GM20431 (cell line): Measurements from ENCODE around the gene HACD2.
"Not testable (repeated sequence)": the region's sequence is repeated elsewhere in the genome, so short reads cannot be mapped to it uniquely, and the experiment has no call there.

Source experiments
- in situ Hi-C: fragments of 300-500 bp; cut with MseI, MboI; formaldehyde crosslinking; loops from one replicate; pipeline ENCODE4 v1.15.0; 2020; ENCODE audit warnings: low sequenced_read_pairs; ENCODE audit not compliant: unreplicated experiment

HACD2 gene

GRCh38 chr3:123613543-123613942 lies 28.7 kb upstream of the HACD2 start:
- in situ Hi-C loops, result no loop called here

- in situ Hi-C loops, result not testable (repeated sequence)
Observed at GRCh38 chr3:123611674-123612073, 26.8 kb upstream of the HACD2 start.

GRCh38 chr3:123611082-123611481 lies 26.2 kb upstream of the HACD2 start:
- in situ Hi-C loops, result no loop called here

DNA sequence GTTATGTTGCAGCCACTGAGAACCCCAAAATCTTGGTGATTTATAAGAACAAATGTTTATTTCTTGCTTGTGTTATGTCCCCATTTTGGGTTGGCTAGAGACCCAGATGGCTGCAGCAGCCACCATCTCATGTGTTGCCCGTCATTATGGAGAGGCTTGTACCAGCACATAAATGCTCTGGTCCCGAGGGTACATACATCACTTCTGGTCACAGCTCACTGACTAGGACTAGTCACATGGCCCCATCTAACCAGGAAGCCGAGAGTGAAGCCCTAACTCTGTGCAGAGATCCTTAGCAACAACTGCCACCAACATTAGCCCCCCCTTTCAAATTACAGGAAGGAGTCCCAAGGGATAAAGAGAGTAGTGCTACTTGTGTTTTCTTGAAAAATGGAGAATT lies 25.5 kb upstream of the HACD2 start:
- in situ Hi-C loops, result no loop called here

DNA sequence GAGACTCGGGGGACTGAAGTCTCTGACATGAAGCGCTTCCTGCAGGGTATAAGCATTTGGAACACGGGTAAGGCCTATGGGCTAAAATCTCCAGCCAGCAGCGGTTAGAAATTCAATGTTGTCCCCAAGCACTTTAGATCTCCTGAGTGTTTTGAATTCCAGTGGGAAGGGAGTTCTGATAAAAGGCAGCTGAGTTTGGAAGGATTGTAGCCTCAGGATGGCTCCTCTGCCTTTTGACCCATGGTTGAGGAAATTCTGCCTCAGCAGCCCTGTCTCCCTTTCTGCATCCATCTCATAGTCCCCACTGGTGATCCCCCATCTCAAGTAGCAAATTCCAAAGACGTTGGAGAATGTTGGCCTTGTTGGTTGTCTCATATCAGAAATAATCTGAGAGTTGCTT lies 24.2 kb upstream of the HACD2 start:
- in situ Hi-C loops, result no loop called here

- in situ Hi-C loops, result no loop called here
Observed at GRCh38 chr3:123608263-123608937, 23.5 kb upstream of the HACD2 start.

DNA sequence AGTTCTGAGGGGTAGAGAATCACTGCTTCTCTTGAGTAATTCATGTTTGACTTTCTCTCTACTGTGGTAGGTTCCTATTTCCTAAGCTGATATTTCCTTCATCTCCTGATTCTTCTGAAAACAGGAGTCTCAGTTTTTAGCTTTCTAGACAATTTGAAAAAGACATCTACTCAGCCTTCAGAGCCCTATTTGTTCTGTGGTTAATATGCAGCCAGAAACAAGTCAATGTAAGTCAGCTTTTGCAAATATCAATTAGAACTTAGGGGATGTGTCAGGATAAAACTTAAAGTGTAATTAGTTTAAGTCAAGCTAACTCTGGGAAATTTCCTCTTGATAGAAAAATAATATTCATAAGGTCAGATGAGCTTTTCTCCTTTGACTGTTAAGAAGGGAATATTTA lies 21.7 kb upstream of the HACD2 start:
- in situ Hi-C loops, result no loop called here

DNA sequence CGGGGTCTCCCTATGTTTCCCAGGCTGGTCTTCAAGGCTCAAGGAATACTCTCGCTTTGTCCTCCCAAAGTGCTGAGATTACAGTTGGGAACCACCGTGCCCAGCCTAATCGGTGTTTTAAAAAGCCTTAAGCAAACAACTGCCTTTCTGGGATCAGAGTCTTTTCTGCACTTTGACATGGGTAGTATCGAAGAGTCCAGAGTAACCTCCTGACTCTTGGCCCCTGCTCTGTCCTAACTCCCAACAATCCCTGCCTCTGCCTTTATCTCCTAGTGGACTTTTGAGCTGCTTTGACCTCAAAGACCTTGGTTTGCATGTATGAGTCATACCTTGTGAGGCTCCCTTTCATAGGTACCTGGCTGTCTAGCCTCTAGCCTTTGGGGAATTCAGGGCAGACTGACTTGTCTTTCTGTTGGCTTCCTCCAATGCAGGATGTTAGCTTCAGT lies 21.0 kb upstream of the HACD2 start:
- in situ Hi-C loops, result no loop called here

DNA sequence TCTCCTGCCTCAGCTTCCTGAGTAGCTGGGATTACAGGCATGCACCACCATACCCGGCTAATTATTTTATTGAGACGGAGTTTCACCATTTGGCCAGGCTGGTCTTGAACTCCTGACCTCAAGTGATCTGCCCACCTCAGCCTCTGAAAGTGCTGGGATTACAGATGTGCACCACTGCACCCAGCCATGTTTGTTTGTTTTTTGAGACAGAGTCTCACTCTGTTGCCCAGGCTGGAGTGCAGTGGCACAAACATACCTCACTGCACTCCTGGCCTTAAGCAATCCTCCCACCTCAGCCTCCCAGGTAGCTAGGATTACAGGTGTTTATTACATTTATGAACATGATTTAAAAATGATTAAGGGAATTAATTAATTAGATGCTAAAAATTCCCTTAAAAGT lies 18.3 kb upstream of the HACD2 start:
- in situ Hi-C loops, result not testable (repeated sequence)

DNA sequence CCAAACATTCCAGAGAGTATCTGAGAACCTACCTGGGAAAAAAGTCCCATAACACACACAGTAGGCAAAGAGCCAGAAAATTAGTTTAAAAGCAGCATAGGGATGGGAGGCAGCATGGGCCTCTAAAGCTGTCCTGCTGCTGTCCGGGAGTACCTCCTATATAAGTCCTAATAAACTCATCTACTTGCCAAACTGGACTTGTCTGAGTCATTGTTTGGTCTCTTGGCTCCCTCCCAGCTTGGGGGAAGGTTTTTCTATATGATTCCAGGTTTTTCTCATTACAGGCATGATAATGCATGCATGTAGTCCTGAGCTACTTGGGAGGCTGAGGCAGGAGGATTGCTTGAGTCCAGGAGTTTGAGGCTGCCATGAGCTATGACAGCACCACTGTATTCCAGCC lies 17.5 kb upstream of the HACD2 start:
- in situ Hi-C loops, result no loop called here

- in situ Hi-C loops, result not testable (repeated sequence)
Observed at GRCh38 chr3:123600863-123601262, 16.0 kb upstream of the HACD2 start.

GRCh38 chr3:123597561-123597960 lies 12.7 kb upstream of the HACD2 start:
- in situ Hi-C loops, result no loop called here

DNA sequence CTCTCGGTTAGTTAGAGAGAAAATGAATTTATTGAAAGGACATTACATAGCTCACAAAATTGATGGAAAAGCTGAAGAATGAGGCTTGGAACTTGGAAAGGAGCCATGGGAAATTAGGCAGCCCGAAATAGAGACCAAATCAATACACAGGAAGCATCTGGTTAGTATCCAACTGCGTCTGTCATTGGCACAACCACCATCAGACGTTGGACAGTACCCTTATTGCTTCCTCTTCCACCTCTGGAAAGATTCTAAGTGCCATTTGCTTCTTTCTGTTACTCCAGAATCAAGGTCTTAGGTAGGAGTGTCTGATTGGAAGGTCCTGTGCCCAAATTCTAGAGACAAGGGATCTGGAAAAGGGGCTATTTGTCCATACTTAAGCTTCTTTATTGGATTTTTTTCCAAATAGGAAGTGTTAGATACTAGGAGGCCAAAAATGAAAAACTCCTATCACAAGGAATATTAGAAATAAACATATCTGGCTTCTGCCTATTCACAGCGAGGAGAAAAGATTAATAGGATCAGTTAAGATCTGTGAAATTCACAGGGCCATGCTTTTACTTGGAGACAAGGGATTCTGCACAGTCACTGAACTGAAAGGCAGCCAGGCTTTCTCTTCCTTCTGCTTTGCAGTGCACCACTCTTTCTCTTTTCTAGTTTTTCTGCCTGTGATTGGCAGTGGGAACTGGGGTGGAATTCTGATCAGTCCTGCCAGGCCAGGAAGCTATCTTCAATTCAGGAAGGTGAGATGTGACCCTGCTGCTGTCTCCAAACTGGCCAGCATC lies 10.7 kb upstream of the HACD2 start:
- in situ Hi-C loops, result no loop called here

- in situ Hi-C loops, result no loop called here
Observed at GRCh38 chr3:123593381-123593780, 8.5 kb upstream of the HACD2 start.

DNA sequence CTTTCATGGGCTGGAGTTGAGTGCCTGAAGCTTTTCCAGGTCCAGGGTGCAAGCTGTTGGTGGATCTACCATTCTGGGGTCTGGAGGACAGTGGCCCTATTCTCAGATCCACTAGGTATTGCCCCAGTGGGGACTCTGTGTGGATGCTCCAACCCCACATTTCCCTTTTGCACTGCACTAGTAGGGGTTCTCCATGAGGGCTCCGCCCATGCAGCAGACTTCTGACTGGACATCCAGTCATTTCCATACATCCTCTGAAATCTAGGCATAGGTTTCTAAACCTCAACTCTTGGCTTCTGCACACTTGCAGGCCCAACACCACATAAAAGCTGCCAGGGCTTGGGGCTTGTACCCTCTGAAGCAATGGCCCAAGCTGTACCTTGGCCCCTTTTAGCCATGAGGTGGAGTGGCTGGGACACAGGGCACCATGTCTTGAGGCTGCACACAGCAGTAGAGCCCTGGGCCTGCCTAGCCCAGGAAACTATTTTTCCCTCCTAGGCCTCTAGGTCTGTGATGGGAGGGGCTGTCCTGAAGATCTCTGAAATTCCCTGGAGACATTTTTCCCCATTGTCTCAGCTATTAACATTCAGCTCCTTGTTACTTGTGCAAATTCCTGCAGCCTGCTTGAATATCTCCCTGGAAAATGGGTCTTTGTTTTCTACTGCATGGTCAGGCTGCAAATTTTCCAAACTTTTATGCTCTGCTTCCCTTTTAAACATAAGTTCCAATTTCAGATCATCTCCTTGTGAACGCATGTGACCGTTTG lies 6.0 kb upstream of the HACD2 start:
- in situ Hi-C loops, result no loop called here

GRCh38 chr3:123587401-123587800 lies 2.5 kb upstream of the HACD2 start:
- in situ Hi-C loops, result no loop called here

- in situ Hi-C loops, result no loop called here
Observed at GRCh38 chr3:123586968-123587367, 2.1 kb upstream of the HACD2 start.

- in situ Hi-C loops, result no loop called here
Observed at GRCh38 chr3:123586131-123586530, 1.3 kb upstream of the HACD2 start.

DNA sequence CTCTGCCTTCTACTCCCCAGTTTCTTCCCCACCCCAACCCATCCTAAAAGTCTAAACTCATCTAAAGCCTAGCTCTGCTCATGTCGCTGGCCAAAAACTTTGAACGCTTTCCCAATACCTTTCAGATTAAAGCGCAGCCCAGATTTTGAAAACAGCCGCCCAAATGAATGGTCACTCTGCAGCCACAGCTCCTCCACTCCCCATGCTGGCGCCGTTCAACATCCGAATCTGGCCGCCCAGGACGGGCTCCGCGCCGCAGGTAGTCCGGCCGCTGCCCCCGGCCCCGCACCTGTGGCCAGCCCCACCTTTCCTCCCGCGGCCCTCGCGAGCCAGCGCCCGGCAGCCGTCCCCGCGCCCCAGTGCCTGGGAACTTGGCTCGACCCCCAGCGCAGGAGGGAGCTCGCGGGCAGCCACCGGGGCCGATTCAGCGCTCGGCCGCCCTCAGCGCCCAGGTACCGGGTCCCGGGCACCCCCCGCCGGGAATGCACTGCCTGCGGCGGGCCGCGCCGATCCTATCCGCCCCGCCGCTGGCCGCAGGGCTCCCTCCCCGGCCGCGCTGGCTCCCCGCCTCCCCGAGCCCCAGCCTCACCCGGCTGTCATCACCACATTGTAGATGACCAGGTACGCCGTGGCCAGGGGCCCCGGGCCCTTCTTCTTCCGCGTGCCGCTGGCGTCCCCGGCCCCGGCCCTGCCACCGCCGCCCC lies 417 bp downstream of the HACD2 start:
- in situ Hi-C loops, result no loop called here

DNA sequence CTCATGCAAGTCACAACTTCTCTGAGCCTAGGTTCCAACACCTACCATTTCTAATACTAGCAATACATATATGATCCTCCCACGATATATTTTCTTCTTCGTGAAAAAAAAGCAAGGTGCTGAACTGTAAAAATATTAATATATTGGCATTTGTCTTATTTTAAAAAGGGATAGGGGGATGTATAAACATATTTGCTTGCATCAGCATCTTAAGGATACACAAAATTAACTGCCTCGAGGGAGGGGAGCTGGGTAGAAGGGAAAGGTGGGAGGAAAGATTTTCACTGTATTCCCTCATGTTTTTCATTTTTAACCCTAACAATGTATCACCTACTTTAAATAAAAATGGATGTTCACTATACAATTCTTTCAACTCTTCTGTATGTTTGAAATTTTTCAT lies 1.3 kb downstream of the HACD2 start:
- in situ Hi-C loops, result no loop called here
